ENCODE results near the gene TNFRSF12A.

TNFRSF12A gene

DNA sequence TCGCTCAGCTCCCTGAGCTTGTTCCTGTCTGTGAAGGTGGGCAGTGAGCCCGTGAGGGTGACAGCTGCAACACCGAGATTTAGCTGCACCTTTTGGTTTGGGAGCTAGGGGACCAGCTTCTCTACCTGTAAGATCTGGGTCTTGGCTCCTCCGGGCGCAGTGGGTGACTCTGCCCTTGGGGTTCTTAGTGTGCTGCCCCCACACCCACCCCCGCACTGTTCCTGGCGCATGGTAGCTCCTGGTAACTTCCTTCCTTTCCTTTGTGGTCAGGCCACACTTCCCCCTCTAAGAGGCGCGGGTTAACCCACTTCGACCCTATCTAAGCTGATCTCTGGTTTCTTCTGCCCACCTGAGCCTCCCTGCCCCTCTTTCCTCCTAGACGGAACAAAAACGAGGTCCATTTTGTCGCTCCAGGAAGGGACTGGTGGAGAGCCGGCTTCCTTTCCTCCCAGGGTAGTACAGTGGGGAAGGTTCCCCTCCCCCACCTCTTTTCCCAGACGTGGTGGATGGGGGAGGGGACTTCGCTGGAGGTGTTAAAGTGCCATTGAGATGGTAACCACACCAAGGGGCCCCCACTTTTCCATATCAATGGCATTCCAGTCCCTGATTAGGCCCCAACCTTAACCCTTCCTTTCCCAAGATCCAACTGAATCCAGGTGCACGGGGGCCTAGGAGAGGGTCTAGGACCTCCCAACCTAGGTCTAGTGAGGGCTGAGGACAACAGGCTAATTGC lies 12.0 kb upstream of the TNFRSF12A start:
- peak in 7 of 42 donors; percentile 14 to 51 (median 42) for DNase-seq
- intact Hi-C loops (cut with DNase I): no loop called here

DNA sequence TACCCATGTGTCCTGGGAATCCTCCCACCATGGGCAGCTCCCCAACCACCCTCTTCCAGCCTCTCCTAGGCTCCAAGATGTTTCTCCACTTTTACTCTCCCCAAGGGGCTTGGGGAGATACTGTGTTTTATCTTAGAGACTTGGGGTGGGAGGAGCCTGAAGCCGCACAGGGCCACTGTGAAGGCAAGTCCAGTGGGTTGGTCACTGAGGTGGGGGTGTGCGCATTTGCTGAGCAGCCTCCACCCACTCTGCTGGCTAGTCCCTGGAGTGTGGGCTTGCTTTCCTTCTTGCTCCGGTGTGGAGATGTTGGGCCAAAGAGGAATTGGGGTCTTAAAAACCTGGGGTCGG lies 11.5 kb upstream of the TNFRSF12A start:
- no peak for DNase-seq
- intact Hi-C loops (cut with DNase I): no loop called here

DNA sequence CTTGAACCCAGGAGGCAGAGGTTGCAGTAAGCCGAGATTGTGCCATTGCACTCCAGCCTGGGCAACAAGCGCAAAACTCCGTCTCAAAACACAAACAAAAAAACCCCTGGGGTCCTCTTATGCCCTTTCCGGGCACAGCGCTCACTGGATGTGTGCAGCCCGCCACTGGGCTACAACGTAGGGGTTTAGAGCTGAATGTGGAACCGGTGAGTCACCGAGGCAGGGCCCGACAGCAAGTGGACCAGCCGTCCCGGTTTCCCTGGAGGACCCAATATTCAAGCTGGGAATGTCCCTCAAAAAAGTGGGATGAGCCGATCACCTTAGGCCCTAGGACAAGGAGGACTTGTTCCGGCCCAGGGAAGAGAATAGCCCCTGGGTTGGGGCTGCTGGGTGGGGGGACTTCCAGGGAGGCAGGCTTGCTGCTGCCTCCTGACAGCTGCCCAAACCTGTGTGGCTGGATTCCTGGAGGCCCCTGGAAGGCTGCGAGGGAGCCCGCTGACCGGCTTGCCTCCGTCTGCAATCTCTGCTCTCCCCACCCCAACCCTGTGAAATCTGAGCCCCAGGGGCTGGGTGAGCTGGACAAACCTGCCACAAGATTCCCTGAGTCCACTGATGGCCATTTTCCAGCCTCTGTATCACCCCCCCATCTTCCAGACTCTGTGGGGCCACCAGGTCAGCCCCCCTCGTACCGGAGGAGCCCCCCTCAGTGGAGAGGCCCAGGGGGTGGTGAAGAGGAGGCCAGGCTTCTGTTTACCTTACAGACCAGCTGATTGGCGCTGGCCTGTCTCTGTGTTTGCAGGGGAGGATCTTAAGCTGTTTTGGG lies 10.4 kb upstream of the TNFRSF12A start:
- no peak for DNase-seq
- intact Hi-C loops (cut with DNase I): no loop called here

DNA sequence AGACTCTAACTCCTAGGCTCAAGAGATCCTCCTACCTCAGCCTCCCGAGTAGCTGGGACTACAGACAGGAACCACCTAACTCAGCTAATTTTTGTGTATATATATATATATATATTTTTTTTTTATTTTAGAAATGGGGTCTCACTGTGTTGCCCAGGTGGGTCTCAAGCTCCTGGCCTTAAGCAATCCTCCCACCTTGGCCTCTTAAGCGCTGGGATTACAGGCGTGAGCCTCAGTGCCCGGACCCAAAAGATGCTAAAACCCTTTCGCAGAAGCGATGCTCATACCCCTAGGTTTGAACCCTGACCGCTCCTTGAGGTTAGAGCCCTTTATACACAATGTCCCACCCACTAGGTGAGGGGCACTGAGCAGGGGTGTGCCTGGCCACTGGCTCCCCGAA lies 9.7 kb upstream of the TNFRSF12A start:
- no peak for DNase-seq
- intact Hi-C loops (cut with DNase I): no loop called here

DNA sequence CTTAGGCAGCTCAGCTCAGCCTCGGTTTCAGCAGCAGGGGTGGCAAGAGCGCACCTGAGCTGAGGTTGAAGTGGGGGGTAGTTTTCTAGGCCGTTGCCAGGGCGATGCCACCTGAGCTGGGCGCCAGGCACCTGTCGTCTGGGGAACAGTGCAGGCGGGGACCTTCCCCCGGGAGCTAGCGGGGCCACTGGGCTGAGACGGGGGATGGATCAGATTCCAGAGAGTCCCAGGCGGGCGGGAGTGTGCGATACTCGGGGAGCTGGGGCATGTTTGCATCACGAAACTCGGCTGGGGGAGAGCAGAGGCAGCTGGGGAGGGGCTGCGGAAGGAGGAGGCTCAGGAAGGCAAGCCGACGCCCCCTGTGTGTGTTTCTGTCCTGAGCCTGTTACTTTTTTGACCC lies 7.9 kb upstream of the TNFRSF12A start:
- intact Hi-C loops (cut with DNase I): no loop called here
- DNase-seq: peak in 36 of 42 donors; percentile 17 to 83 (median 60)

DNA sequence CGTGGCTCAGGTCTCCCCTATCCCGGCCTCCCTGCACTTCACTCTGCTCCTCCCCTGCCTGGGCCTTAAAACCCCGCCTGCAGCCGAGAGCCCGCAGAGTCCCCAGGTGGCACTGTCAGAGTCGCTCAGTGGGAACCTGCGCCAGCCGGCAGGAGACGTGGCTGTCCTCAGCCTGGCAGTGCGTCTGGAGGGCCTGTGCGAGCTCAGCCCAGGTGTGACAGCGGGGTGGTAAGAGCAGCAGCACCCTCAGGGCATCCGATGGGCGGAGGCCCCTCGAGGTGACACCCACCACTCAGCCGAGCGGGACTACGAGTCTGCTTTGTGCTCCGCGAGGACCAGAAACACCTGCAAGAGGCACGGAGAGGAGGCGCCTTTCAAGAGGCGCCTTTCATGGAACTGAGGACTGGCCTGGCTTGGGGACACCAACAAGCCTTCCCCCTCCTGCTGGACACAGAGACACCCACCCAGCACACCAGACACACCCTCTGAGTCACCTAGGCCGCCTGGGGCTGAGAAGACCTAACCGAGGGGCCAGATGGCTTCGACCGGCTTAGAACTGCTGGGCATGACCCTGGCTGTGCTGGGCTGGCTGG lies 7.2 kb upstream of the TNFRSF12A start, which contains the start of gene CLDN9:
Gene CLDN9, plus strand, starts transcription at position 96 of the 593 bp plus-strand sequence. Its CDS starts 440 bp downstream, at position 536.
- peak in 20 of 42 donors; percentile 23 to 64 (median 47) for DNase-seq
- intact Hi-C loops (cut with DNase I): no loop called here

DNA sequence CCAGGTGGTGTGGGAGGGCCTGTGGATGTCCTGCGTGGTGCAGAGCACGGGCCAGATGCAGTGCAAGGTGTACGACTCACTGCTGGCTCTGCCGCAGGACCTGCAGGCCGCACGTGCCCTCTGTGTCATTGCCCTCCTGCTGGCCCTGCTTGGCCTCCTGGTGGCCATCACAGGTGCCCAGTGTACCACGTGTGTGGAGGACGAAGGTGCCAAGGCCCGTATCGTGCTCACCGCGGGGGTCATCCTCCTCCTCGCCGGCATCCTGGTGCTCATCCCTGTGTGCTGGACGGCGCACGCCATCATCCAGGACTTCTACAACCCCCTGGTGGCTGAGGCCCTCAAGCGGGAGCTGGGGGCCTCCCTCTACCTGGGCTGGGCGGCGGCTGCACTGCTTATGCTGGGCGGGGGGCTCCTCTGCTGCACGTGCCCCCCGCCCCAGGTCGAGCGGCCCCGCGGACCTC lies 6.6 kb upstream of the TNFRSF12A start:
- DNase-seq: no peak
- intact Hi-C loops (cut with DNase I): no loop called here

DNA sequence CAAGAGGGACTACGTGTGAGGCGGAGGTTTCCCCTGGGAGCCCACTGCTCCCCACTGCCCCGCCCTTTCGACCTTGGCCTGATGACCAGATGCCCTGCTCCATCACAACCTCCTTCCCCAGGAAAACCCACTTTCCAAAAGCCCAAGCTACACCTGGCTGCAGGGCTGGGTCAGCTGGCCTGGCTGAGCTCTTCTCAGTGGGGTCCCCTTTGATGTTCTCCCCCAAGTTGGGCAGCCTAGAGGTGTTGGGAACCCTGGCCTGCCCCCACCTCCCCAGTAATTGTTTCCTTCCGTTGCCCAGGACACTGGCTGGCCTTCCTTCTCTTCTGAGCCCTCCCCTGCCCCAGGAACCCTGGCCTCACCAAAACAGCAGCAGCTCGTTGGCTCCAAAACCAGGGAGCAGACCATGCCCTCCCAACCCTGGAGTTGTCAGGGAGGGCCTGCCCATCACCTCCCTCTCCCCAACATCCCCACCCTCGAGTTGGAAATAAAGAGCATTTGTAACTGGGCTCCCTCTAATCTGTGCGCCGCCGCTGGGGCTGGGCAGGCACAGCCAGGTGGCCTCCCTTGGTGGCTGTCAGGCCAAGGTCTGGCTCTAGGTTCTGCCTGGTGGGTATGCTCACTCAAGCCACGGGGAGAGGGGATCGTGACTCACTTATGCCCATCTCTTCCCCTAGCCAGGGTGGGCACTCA lies 6.0 kb upstream of the TNFRSF12A start:
- no peak for DNase-seq
- intact Hi-C loops (cut with DNase I): no loop called here

DNA sequence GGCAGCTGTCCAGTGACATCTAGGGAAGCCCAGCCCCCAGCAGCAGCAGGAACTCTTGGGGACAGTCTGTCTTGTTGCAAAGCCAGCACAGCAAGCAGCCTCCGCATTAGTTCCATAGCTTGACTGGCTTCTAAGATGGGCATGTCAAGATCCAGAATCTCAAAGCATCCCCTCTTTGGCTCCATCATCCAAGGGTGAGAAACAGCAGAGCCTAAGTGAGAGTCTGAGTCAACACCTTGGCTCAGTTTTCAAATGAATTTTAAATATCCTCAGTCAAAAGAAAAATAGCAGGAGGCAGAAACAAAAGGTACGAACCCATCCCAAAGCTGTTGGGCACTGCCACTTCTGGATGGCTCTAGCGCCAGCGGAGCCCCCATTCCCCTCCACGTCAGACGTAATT lies 5.2 kb upstream of the TNFRSF12A start:
- no peak for DNase-seq
- intact Hi-C loops (cut with DNase I): no loop called here

DNA sequence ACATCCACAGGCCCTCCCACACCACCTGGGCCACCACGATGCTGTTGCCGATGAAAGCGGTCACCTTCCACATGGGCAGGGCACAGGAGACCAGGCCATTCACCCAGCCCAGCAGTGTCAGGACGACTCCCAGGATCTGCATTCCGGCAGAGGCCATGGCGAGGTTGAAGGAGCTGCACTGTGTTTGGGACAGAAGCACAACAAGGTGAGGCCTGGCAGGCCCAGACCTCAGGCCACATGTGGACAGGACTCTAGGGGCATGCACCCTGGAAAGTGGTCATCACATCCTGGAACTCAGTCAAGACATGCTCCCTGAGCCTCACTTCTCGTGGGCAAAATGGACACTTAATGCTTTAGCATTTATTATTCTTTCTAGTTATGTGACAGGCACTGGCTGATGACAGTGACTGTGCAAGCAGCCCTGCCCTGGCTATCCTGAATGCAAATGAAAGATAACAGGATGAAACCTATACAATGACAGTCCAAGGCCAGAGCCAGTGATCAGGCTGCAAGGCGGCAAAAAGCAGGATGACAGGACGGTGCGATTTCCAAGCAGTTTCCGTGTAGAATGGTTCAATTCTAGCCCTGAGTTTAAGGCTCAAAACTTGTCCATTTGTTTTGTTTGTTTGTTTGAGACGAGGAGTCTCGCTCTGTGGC lies 4.2 kb upstream of the TNFRSF12A start:
- DNase-seq: no peak
- intact Hi-C loops (cut with DNase I): no loop called here

DNA sequence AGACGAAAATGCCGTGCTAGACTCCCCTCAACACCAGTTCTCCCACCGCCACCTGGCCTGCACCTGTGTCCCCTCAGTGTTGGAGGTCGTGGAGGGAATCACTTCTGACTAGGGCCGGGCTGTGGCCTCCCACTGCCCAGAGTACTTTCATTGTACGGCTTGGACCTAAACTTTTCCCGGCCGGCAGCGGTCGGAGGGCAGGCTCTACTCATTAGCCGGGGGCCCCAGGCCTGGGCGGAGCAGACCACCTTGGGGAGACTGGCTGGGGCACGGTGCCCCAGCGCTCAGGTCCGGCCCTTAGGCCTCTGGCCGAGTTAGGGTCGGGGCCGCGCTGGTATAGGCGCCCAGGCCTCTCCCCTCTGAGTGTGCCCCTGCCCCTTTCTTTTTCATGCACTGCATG lies 2.8 kb upstream of the TNFRSF12A start:
- DNase-seq: no peak
- intact Hi-C loops (cut with DNase I): no loop called here

DNA sequence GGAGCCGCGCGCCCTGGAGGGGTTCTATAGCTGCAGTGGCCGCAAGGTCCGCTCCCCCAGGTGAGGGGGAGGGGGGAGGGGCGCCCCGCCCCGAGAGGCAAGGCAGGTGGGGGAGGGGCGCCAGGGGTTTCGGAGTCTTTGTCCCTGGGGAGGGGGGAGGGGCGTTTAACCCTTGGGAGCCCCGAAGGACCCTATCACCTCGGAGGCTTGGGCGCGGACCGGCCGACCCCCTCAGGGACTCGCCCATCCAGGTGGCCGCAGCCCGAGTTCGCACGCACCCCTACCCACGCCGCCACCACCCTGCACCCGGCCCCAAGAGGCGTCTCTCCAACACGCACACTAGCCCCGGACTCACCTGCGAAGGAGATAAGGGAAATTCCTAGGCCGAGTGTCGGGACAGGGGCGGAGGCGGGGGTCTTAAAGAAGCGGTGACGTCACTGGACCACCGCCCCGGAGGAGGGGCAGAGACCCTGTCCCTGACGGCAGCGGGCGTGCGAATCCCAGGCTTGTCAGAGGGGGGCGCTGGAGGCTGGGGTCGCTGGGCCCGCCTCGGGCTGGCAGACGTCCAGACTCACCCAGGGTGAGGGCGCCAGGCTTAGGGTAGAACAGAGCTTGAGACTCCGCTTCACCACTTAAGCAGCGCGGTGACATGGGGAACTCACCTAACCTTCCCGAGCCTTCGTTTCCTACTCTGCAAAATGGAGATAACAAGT lies 2.2 kb upstream of the TNFRSF12A start, which contains the start of gene CLDN6:
Gene CLDN6, minus strand, starts transcription at position 390 of the 713 bp plus-strand sequence. CDS start 2,162 bp downstream, outside the sequence.
- intact Hi-C loops (cut with DNase I): no loop called here
- DNase-seq: peak in 9 of 42 donors; percentile 19 to 58 (median 44)

DNA sequence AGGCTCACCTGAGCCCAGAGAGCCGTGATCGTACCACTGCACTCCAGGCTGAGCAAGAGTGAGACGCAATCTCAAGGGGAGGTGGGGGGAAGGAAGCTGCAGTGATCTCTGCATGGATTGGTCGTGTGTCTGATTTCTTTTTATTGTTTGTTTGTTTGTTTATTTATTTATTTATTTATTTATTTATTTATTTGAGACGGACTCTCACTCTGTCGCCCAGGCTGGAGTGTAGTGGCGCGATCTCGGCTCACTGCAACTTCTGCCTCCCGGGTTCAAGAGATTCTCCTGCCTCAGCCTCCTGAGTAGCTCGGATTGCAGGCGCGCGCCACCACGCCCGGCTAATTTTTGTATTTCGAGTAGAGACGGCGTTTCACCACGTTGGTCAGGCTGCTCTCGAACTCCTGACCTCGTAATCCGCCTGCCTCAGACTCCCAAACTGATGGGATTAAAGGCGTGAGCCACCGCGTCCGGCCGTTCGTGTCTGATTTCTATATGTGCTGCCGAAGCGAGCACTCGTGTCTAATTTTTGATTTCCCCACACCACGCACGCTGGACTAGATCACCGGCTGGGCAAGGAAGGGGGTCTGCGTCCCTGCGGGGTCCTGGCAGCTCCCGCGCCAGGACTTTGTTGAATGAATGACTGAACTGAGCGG lies 448 bp upstream of the TNFRSF12A start:
- intact Hi-C loops (cut with DNase I): no loop called here
- peak in 1 of 42 donors; percentile 43 for DNase-seq

DNA sequence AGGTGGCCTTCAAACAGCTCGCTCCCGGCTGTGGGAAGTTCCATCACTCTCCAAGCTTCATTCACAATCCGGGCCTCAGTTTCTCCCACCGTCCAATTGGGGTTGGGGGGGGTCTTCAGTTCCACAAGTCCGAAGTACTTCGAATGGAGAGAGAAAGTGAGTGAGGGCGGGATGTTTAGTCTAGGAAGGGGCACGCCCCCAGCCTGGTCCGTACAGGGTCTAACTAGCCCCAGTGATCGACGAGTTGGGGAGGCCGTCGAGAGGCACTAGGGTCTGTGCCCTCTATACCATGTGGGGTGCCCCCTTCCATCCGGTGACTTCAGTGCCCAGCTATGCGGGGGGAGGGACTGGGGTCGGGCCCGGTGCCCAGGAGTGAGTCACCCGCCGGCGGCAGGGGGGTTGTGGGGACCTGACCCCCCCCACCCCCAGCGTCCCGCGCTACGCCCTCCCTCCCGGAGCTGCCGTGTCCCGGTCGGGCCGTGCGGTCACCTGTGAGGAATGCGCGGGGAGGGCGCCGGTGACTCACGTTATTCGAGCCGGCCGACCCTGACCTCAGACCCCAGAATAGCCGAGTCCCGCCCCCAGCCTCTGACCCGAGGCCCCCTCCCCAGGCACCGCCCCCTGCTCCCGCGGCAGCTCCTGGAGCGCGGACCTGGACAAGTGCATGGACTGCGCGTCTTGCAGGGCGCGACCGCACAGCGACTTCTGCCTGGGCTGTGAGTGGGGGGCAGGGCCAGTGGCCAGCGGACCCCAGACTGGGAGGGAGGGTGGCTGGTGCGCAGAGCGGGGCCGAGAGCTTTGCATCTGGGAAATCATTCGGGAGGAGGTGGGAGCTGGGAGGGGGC lies 658 bp downstream of the TNFRSF12A start:
- intact Hi-C loops (cut with DNase I): no loop called here
- DNase-seq: peak in 32 of 42 donors; percentile 27 to 86 (median 56)

DNA sequence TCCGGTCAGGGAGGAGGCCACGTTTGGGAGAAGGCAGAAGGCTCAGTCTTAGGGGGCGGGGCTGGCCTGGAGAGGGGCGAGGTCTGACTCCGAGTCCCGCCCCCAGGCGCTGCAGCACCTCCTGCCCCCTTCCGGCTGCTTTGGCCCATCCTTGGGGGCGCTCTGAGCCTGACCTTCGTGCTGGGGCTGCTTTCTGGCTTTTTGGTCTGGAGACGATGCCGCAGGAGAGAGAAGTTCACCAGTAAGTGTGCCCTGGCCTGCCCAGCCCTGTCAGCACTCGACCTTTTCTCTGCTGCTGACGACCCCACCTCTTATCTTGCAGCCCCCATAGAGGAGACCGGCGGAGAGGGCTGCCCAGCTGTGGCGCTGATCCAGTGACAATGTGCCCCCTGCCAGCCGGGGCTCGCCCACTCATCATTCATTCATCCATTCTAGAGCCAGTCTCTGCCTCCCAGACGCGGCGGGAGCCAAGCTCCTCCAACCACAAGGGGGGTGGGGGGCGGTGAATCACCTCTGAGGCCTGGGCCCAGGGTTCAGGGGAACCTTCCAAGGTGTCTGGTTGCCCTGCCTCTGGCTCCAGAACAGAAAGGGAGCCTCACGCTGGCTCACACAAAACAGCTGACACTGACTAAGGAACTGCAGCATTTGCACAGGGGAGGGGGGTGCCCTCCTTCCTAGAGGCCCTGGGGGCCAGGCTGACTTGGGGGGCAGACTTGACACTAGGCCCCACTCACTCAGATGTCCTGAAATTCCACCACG lies 1.5 kb downstream of the TNFRSF12A start:
- intact Hi-C loops (cut with DNase I): loop anchor here (2.0 kb wide), 1 partner anchor 17 kb away; no protein-coding TSS in a partner anchor
- peak in 35 of 42 donors; percentile 23 to 83 (median 56) for DNase-seq

DNA sequence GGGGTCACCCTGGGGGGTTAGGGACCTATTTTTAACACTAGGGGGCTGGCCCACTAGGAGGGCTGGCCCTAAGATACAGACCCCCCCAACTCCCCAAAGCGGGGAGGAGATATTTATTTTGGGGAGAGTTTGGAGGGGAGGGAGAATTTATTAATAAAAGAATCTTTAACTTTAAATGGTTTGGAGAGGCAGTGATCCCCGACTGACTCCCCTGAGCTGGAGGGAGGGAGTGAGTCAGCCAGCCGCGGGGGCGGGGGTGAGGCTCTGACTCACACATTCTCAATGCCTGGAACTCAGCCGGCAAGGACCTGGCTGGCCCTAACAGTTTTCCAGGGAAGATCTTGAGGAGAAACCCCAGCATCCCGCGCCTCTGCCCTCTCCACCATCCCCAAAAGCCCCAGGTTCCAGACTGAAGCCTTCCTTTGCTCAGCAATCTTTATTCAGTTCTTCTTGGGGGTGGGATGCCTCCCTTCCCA lies 2.1 kb downstream of the TNFRSF12A start:
- DNase-seq: peak; percentile 73 to 97 (median 88)
- intact Hi-C loops (cut with DNase I): loop anchor here (2.0 kb wide), 1 partner anchor 17 kb away; no protein-coding TSS in a partner anchor

Data from head of caudate nucleus (tissue), 42 donors.